NCI-H69 (cell line): Measurements from ENCODE around the gene ENTHD1.
"Not testable (repeated sequence)": the region's sequence is repeated elsewhere in the genome, so short reads cannot be mapped to it uniquely, and the experiment has no call there.

Source experiments
- DNase-seq: peaks from one replicate; lab custom pipeline; 2025; lab: John Stamatoyannopoulos, UW

The ENTHD1 gene

DNA sequence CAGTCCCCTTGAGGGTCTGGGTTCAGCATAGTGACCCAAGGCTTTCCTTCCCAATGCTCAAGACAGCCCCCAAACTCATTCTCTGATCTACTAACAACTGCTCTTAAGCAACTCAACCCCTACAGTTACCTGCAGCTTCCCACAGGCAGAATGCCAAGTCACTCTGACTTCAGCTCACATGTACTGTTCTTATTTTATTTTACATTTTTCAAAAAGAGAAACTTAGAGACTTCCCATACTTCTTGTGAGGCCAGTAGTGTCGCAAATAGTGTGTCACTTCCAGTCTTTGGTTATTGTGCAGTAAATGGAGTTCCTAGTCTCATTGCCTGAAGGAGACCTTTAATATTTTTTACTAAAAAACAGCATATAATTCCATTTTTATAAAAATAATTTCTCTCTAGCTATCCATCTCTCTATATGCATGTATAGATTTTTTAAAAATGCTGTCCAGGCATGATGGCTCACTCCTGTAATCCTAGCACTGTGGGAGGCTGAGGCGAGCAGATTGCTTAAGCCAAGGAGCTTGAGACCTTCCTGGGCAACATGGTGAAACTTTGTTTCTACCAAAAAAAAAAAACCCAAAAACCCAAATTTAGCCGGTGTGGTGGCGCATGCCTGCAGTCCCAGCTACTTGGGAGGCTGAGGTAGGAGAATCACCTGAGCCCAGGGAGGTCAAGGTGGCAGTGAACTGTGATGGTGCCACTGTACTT lies 41.8 kb downstream of the ENTHD1 start:
- DNase-seq = no peak

DNA sequence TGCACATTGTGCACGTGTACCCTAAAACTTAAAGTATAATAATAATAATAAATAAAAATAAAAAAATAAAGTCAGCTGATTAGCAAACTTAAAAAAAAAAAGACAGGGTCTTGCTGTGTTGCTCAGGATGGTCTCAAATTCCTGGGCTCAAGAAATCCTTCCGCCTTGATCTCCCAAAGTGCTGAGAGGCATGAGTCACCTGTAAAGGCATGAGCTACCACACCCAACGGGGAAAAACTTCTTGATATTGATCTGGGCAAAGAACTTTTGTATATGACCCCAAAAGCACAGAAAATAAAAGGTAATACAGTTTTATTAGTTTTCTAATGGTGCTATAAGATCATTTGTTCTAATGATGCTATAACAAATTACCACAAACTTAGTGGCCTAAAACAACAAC lies 46.1 kb downstream of the ENTHD1 start:
- DNase-seq = no peak

GRCh38 chr22:39846539-39846938 lies 47.0 kb downstream of the ENTHD1 start:
- DNase-seq = not testable (repeated sequence)

GRCh38 chr22:39845529-39845928 lies 48.0 kb downstream of the ENTHD1 start:
- no peak for DNase-seq

DNA sequence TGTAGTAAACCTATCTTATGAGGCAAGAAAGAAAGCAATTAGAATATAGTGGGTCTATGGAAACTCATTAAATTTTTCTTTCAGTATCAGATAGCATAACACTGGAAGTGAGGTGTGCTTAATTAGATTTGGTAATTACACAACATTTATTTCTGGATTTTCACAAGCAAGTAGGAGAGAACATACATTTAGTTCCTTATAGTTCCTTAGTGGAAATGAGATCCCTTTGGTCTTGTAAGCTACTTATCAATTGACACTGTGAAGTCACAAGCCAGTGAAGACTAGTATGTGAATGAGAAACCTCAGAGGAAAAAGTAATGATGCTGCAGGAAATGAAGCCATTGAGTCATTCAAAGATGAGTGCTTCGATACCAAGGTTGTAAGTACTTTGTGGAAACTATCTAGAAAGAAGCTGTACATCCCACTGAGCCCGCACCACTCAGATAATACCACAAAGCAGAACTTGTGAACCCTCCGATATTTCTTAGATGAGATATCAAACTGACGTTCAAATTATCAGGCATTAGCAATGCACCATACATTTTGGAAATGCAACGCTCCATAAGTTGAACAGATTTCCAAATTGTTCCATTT lies 53.5 kb downstream of the ENTHD1 start:
- DNase-seq = no peak

GRCh38 chr22:39839204-39839603 lies 54.4 kb downstream of the ENTHD1 start:
- DNase-seq = no peak

GRCh38 chr22:39833610-39834009 lies 60.0 kb downstream of the ENTHD1 start:
- no peak for DNase-seq

DNA sequence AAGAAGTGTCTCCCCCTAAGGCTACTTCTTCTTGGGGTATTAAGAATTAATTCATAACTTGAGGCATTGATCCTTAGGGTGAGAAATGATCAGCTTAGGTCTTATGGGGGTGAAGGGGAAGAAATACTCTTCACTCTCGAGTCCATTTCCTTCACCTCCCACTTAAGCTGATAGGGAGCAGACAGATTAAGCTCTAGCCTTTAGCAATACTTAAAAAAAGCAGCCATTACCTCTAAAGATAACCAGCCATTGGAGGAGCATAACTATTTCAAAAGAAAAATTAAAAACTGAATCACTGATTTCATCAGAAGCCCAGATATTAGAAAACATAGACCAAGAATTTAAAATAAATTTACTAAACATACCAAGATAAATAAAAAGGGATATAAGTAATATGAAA lies 60.5 kb downstream of the ENTHD1 start:
- no peak for DNase-seq

- DNase-seq = no peak
Observed at GRCh38 chr22:39832627-39833074, 60.9 kb downstream of the ENTHD1 start.

DNA sequence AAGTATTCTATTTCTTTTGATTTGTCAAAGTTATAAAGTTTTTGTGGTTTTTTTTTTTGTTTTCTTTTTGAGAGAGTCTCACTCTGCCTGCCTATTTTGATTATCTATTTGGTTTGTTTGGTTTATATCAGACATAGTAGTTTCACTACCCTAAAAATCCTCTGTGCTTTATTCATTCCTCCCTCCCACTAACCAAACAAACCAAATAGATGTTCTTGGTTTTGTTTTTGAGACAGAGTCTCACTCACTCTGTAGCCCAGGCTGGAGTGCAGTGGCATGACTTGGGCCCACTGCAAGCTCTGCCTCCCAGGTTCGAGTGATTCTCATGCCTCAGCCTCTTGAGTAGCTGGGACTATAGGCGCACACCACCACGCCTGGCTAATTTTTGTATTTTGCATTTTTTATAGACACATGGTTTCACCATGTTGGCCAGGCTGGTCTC lies 67.9 kb downstream of the ENTHD1 start:
- no peak for DNase-seq

- DNase-seq = no peak
Observed at GRCh38 chr22:39821008-39821407, 72.6 kb downstream of the ENTHD1 start.

GRCh38 chr22:39820256-39820655 lies 73.3 kb downstream of the ENTHD1 start:
- no peak for DNase-seq

DNA sequence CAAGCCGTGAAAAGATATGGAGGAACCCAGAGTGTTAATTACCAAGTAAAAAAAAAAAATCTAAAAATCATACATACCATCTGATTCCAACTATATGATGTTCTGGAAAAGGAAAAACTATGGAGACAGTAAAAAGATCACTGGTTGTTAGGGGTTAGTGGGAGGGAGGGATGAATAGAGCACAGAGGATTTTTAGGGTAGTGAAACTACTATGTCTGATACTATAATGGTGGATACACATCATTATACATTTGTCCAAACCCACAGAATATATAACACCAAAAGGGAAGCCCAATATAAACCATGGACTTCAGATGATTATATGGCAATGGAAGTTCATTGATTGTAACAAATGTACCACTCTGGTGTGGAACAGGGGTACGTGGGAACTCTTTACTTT lies 74.1 kb downstream of the ENTHD1 start:
- no peak for DNase-seq

- DNase-seq = no peak
Observed at GRCh38 chr22:39818094-39818493, 75.5 kb downstream of the ENTHD1 start.

GRCh38 chr22:39815932-39816331 lies 77.6 kb downstream of the ENTHD1 start:
- no peak for DNase-seq

GRCh38 chr22:39814899-39815298 lies 78.7 kb downstream of the ENTHD1 start:
- DNase-seq = no peak

DNA sequence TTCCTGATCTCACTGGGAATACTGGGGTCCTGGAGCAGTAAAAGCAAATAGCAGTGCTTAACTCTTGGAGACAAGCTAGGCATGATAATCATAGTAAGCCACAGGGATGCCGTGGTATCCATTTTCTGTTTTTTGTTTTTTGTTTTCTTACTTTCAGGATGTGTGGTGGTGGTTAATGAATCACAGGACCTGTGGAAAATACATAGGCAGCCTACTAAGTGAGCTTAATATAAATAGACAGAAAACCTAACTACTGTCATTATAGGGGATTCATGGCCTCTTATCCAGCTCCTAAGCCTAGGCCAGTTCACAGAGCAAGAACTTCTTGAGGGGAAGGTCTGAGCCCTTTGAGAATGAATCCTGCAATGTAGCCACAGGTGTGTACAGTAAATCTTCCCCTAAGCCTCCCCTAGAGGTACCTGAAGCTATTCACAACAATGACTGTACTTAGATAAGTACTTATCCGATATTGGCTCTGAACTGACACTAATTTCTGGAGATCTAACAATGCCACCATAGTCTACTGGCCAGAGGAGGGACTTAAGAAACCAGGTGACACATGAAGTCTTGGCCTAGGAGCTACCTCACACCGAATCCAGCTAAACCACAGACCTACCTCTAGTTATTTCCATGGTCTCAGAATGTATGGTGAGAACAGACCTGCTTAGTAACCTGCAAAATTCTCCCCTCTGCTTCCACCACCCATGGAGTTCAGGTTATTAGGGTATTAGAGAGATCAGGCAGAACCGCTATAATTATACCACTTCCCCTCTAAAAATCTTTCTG lies 83.6 kb downstream of the ENTHD1 start:
- no peak for DNase-seq

GRCh38 chr22:39808081-39808480 lies 85.5 kb downstream of the ENTHD1 start:
- peak; percentile 58 for DNase-seq

DNA sequence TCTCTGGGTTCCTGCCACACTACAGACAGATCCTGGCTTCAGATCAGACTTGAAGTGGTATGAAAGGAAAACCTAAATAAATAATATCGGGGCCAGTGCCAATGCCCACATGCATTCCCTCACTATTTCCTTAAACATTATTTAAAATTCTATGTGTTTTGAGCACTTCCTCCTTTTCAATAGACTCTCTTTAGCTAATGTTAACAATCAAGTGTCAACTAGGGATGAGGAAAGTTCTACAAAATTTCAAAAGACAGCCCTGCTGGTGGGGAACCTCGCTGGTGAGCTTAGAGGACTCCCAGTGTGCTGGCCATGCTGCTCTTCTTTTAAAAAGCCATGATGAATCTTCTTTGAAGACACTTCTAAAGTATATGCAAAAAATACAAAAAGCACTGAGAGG lies 87.5 kb downstream of the ENTHD1 start:
- DNase-seq = no peak

GRCh38 chr22:39805117-39805516 lies 88.4 kb downstream of the ENTHD1 start:
- DNase-seq = no peak

GRCh38 chr22:39802682-39803081 lies 90.9 kb downstream of the ENTHD1 start:
- DNase-seq = no peak

GRCh38 chr22:39800790-39801520 lies 92.6 kb downstream of the ENTHD1 start:
- peak; percentile 52 for DNase-seq
